IMR-90 (cell line): ENCODE measurements around the gene KCNQ1. TPM values are rescaled to one million over a fixed set of nuclear protein-coding genes. Genes with fewer than 3 reads are reported as not detected.

Source experiments
- ATAC-seq: fragments of 200-7000 bp; cut with Tn5 transposase; 2 replicates; pipeline ENCODE4 v1.9.1; 2020; ENCODE audit warnings: low read depth, mild to moderate bottlenecking, moderate library complexity
- BruUV-seq: library from RNA; stranded (reverse); fragments of 400-500 nt; replicated peaks from 2 replicates; lab custom pipeline; 2021; lab: Mats Ljungman, UMichigan
- CTCF ChIA-PET: fragments of 300-600 bp; formaldehyde crosslinking; extraction: SDS; loops from one replicate; lab custom pipeline; 2021; ENCODE audit warnings: antibody characterized with exemption; lab: Yijun Ruan, JAX
- POLR2A ChIA-PET: fragments of 300-600 bp; sonication (Branson Sonifier 250); formaldehyde crosslinking; loops from one replicate; lab custom pipeline; 2022; ENCODE audit warnings: antibody characterized with exemption; ENCODE audit not compliant: unreplicated experiment; lab: Charles Lee
- DNase-seq: peaks from one replicate; pipeline ENCODE4 v3.0.0; 2013
- H2AFZ ChIP-seq: replicated peaks from 2 replicates; pipeline ENCODE3; 2013; ENCODE audit warnings: low read length, mild to moderate bottlenecking; ENCODE audit not compliant: poor library complexity
- H2AK5ac ChIP-seq: 2 replicates; pipeline ENCODE4 v1.6.1; 2013; ENCODE audit warnings: low read depth, low read length, inconsistent platforms
- H2AK9ac ChIP-seq: replicated peaks from 2 replicates; pipeline ENCODE3; 2013; ENCODE audit warnings: mild to moderate bottlenecking, low read depth, low read length, moderate library complexity; ENCODE audit not compliant: poor library complexity
- H2BK120ac ChIP-seq: 2 replicates; pipeline ENCODE4 v1.6.1; 2013; ENCODE audit warnings: low read depth, low read length, inconsistent platforms
- H2BK15ac ChIP-seq: 3 replicates; pipeline ENCODE4 v1.6.1; 2013; ENCODE audit warnings: low read depth, low read length, inconsistent platforms
- H2BK20ac ChIP-seq: 2 replicates; pipeline ENCODE4 v1.6.1; 2013; ENCODE audit warnings: low read depth, mild to moderate bottlenecking, inconsistent platforms, low read length, moderate library complexity
- H2BK5ac ChIP-seq: 2 replicates; pipeline ENCODE4 v1.6.1; 2013; ENCODE audit warnings: mild to moderate bottlenecking, low read depth, low read length, inconsistent platforms; ENCODE audit not compliant: poor library complexity, severe bottlenecking
- H3K14ac ChIP-seq: replicated peaks from 2 replicates; pipeline ENCODE4 v1.6.1; 2013; ENCODE audit warnings: low read depth, low read length, inconsistent platforms
- H3K18ac ChIP-seq: 2 replicates; pipeline ENCODE4 v1.6.1; 2013; ENCODE audit warnings: low read depth, low read length, control low read depth
- H3K23ac ChIP-seq: 2 replicates; pipeline ENCODE4 v1.6.1; 2013; ENCODE audit warnings: low read depth, low read length, inconsistent platforms
- H3K27ac ChIP-seq: 2 replicates; pipeline ENCODE4 v1.5.1; 2013; ENCODE audit warnings: mild to moderate bottlenecking, control low read depth, low read length; ENCODE audit not compliant: insufficient read depth
- H3K27me3 ChIP-seq: 2 replicates; pipeline ENCODE4 v1.6.1; 2013; ENCODE audit warnings: low read length; ENCODE audit not compliant: control insufficient read depth, insufficient read depth
- H3K36me3 ChIP-seq: 2 replicates; pipeline ENCODE4 v1.6.1; 2013; ENCODE audit warnings: low read length, mixed read lengths; ENCODE audit not compliant: control insufficient read depth, insufficient read depth
- H3K4ac ChIP-seq: 2 replicates; pipeline ENCODE4 v1.6.1; 2013; ENCODE audit warnings: low read depth, low read length, inconsistent platforms
- H3K4me1 ChIP-seq: 2 replicates; pipeline ENCODE4 v1.6.1; 2013; ENCODE audit warnings: low read length, mixed read lengths; ENCODE audit not compliant: control insufficient read depth, insufficient read depth
- H3K4me2 ChIP-seq: 2 replicates; pipeline ENCODE4 v1.6.1; 2013; ENCODE audit warnings: low read depth, mild to moderate bottlenecking, control low read depth, low read length, moderate library complexity
- H3K4me3 ChIP-seq: 2 replicates; pipeline ENCODE4 v1.5.1; 2013; ENCODE audit warnings: low read depth, mild to moderate bottlenecking, control low read depth, low read length, moderate library complexity; ENCODE audit not compliant: insufficient read depth
- H3K56ac ChIP-seq: 2 replicates; pipeline ENCODE4 v1.6.1; 2013; ENCODE audit warnings: low read length, inconsistent platforms; ENCODE audit not compliant: insufficient read depth; ENCODE audit errors: extremely low read depth
- H3K79me1 ChIP-seq, 2 experiments: 2 replicates each; pipeline ENCODE4 v1.6.1; 2013; ENCODE audit warnings: low read length in 2 of 2, inconsistent platforms in 1 of 2, low read depth in 1 of 2
- H3K9ac ChIP-seq: 2 replicates; pipeline ENCODE4 v1.6.1; 2013; ENCODE audit warnings: low read depth, low read length, control low read depth
- H3K9me1 ChIP-seq: 2 replicates; pipeline ENCODE4 v1.6.1; 2013; ENCODE audit warnings: low read length, inconsistent platforms; ENCODE audit not compliant: insufficient read depth
- H3K9me3 ChIP-seq: 2 replicates; pipeline ENCODE4 v1.6.1; 2013; ENCODE audit warnings: low read length; ENCODE audit not compliant: control insufficient read depth, insufficient read depth
- H4K20me1 ChIP-seq: 2 replicates; pipeline ENCODE4 v1.6.1; 2013; ENCODE audit warnings: low read length, inconsistent platforms; ENCODE audit not compliant: insufficient read depth
- H4K5ac ChIP-seq: 2 replicates; pipeline ENCODE4 v1.6.1; 2013; ENCODE audit warnings: mild to moderate bottlenecking, low read depth, low read length, control low read depth
- H4K8ac ChIP-seq, 2 experiments: 2 replicates each; pipeline ENCODE4 v1.6.1; 2013; ENCODE audit warnings: low read depth in 2 of 2, low read length in 2 of 2, control low read depth in 1 of 2, inconsistent platforms in 1 of 2
- H4K91ac ChIP-seq: 2 replicates; pipeline ENCODE4 v1.6.1; 2013; ENCODE audit warnings: low read depth, low read length, inconsistent platforms; ENCODE audit not compliant: insufficient read depth
- CEBPB ChIP-seq: IDR thresholded peaks from 2 replicates; pipeline ENCODE4 v1.6.1; 2012; ENCODE audit warnings: low read depth, low read length, improper control_type of control experiment
- CHD1 ChIP-seq: IDR thresholded peaks from 2 replicates; pipeline ENCODE4 v1.6.1; 2012; ENCODE audit warnings: low read depth, low read length, improper control_type of control experiment
- ELK1 ChIP-seq: fragments of 150-350 bp; IDR thresholded peaks from 2 replicates; pipeline ENCODE4 v1.6.1; 2016; ENCODE audit warnings: low read depth, mild to moderate bottlenecking, low read length, moderate library complexity, borderline replicate concordance
- MAFK ChIP-seq: IDR thresholded peaks from 2 replicates; pipeline ENCODE4 v1.6.1; 2012; ENCODE audit warnings: low read depth, low read length, improper control_type of control experiment
- MAZ ChIP-seq: IDR thresholded peaks from 2 replicates; pipeline ENCODE4 v1.6.1; 2012; ENCODE audit warnings: low read depth, mild to moderate bottlenecking, low read length, improper control_type of control experiment, moderate library complexity, borderline replicate concordance
- MXI1 ChIP-seq: IDR thresholded peaks from 2 replicates; pipeline ENCODE4 v1.6.1; 2012; ENCODE audit warnings: low read depth, mild to moderate bottlenecking, low read length, moderate library complexity, borderline replicate concordance
- NFE2L2 ChIP-seq: fragments of 150-350 bp; IDR thresholded peaks from 2 replicates; pipeline ENCODE4 v1.6.1; 2016; ENCODE audit warnings: low read depth, mild to moderate bottlenecking, low read length
- POLR2A ChIP-seq: IDR thresholded peaks from 2 replicates; pipeline ENCODE4 v1.6.1; 2012; ENCODE audit warnings: mild to moderate bottlenecking, low read depth, low read length
- RAD21 ChIP-seq: IDR thresholded peaks from 2 replicates; pipeline ENCODE4 v1.6.1; 2012; ENCODE audit warnings: low read length, improper control_type of control experiment
- RCOR1 ChIP-seq: IDR thresholded peaks from 2 replicates; pipeline ENCODE4 v1.6.1; 2012; ENCODE audit warnings: mild to moderate bottlenecking, low read length, improper control_type of control experiment; ENCODE audit not compliant: insufficient replicate concordance
- RFX5 ChIP-seq: IDR thresholded peaks from 2 replicates; pipeline ENCODE4 v1.8.0; 2012; ENCODE audit warnings: low read depth, mild to moderate bottlenecking, low read length, moderate library complexity
- WGBS, 2 experiments: methylation state at CpG; one replicate each; pipeline versions ENCODE4 v1.1.5 to v1.1.7; 2013; ENCODE audit warnings: missing lambda C conversion rate in 2 of 2; ENCODE audit not compliant: insufficient read length in 1 of 2; ENCODE audit errors: extremely low coverage in 2 of 2; 5-methylcytosine and 5-hydroxymethylcytosine counted together
- dilution Hi-C: fragments of 300-500 bp; cut with HindIII; formaldehyde crosslinking; loops from one replicate; pipeline ENCODE4 v1.14.3; 2018; ENCODE audit warnings: low sequenced_read_pairs; ENCODE audit not compliant: unreplicated experiment
- in situ Hi-C: fragments of 300-500 bp; cut with MboI; formaldehyde crosslinking; loops from 3 replicates; pipeline ENCODE4 v1.14.3; 2019; ENCODE audit warnings: low sequenced_read_pairs, inconsistent platforms, mixed read lengths
- intact Hi-C: fragments of 100-400 bp; cut with micrococcal nuclease; formaldehyde crosslinking; loops from 2 replicates; pipeline ENCODE4 v1.10.0; 2022
- polyA plus RNA-seq, 3 experiments: library from polyadenylated mRNA; depleted of rRNA; stranded (reverse); fragments of >200 nt; gene quantifications; 2 replicates each; pipeline ENCODE4 v1.2.3, GENCODE V29; 2012; ENCODE audit warnings: low replicate concordance in 1 of 3
- total RNA-seq: library from RNA; depleted of rRNA; stranded (reverse); fragments of >200 nt; gene quantifications from 2 replicates; pipeline ENCODE4 v1.2.3, GENCODE V29; 2012

Gene KCNQ1
- total and polyA plus RNA-seq, 2 of the 4 experiments (the other 2 are of a cell fraction): 0.07 TPM; not detected in 1

- H3K9me3 ChIP-seq: no peaks in the 10 kb centered on the region
- no TSS peak for BruUV-seq
- TF ChIP-seq CEBPB: no peak
- TF ChIP-seq MAZ: no peak
- no peak for TF ChIP-seq MAFK
- no peak for TF ChIP-seq RFX5
- no peak for TF ChIP-seq CHD1
- no peak for TF ChIP-seq MXI1
- no peak for TF ChIP-seq NFE2L2
- TF ChIP-seq POLR2A: no peak
- TF ChIP-seq RAD21: no peak
- no peak for TF ChIP-seq RCOR1
- no peak for TF ChIP-seq ELK1
- H2BK15ac ChIP-seq: no peak overlapping the region
- no peak overlapping the region for H4K8ac ChIP-seq
- H3K56ac ChIP-seq: no peak overlapping the region
- no peaks in the 10 kb centered on the region for H3K36me3 ChIP-seq
- no peak overlapping the region for H2AK5ac ChIP-seq
- DNase-seq: no peak
- no peak overlapping the region for H3K14ac ChIP-seq
- H3K79me1 ChIP-seq: no peaks in the 10 kb centered on the region
- POLR2A ChIA-PET: no interaction called here
- H3K4me3 ChIP-seq: no peak overlapping the region
- dilution Hi-C loops: no loop called here
- H4K20me1 ChIP-seq: no peaks in the 10 kb centered on the region
- no peak overlapping the region for H2AFZ ChIP-seq
- ATAC-seq: no peak
- H3K9me1 ChIP-seq: no peaks in the 10 kb centered on the region
- in situ Hi-C loops: no loop called here
- no peak overlapping the region for H4K5ac ChIP-seq
- no peak overlapping the region for H2BK20ac ChIP-seq
- H3K27ac ChIP-seq: no peak overlapping the region
- no peak overlapping the region for H2AK9ac ChIP-seq
- H3K23ac ChIP-seq: no peak overlapping the region
- peaks cover 26% of the 10 kb centered on the region for H3K27me3 ChIP-seq
- no peak overlapping the region for H3K18ac ChIP-seq
- H3K4me1 ChIP-seq: no peaks in the 10 kb centered on the region
- H4K91ac ChIP-seq: no peak overlapping the region
- no peak overlapping the region for H3K4ac ChIP-seq
- WGBS, 2 experiments: no CpG with 5 or more reads among the region's 3 CpGs
- no peak overlapping the region for H2BK120ac ChIP-seq
- intact Hi-C loops: no loop called here
- H2BK5ac ChIP-seq: no peak overlapping the region
- H3K9ac ChIP-seq: no peak overlapping the region
- CTCF ChIA-PET: no interaction called here
- no peak overlapping the region for H3K4me2 ChIP-seq
Measured at GRCh38 chr11:2482204-2482603, 37.4 kb downstream of the KCNQ1 start.
